HG03565 (cell line): ENCODE results near the gene ATXN1.

Source experiments
- ATAC-seq: cut with Tn5 transposase; IDR thresholded peaks from one replicate; pipeline ENCODE4 v1.9.1; 2021; ENCODE audit warnings: mild to moderate bottlenecking, moderate library complexity; ENCODE audit not compliant: unreplicated experiment

Gene ATXN1

GRCh38 chr6:16683641-16684194 is 77.5 kb downstream of the ATXN1 start:
- no peak for ATAC-seq

GRCh38 chr6:16681260-16681873 is 79.9 kb downstream of the ATXN1 start:
- no peak for ATAC-seq

GRCh38 chr6:16679050-16679449 is 82.2 kb downstream of the ATXN1 start:
- ATAC-seq: no peak

GRCh38 chr6:16677458-16677857 is 83.8 kb downstream of the ATXN1 start:
- no peak for ATAC-seq

- no peak for ATAC-seq
These were observed 84.3 kb downstream of the ATXN1 start for GRCh38 chr6:16676978-16677377.

- ATAC-seq: no peak
These were observed 84.9 kb downstream of the ATXN1 start for GRCh38 chr6:16676376-16676775.

GRCh38 chr6:16674801-16675392 is 86.4 kb downstream of the ATXN1 start:
- no peak for ATAC-seq

GRCh38 chr6:16673011-16673797 is 88.1 kb downstream of the ATXN1 start:
- ATAC-seq: no peak

- no peak for ATAC-seq
These were observed 89.7 kb downstream of the ATXN1 start for GRCh38 chr6:16671302-16672289.

GRCh38 chr6:16670617-16671051 is 90.6 kb downstream of the ATXN1 start:
- peak; percentile 47 for ATAC-seq

GRCh38 chr6:16670183-16670582 is 91.1 kb downstream of the ATXN1 start:
- peak; percentile 31 for ATAC-seq

- peak; percentile 31 for ATAC-seq
These were observed 92.0 kb downstream of the ATXN1 start for GRCh38 chr6:16669227-16669626.

GRCh38 chr6:16667509-16667908 is 93.8 kb downstream of the ATXN1 start:
- no peak for ATAC-seq

- no peak for ATAC-seq
These were observed 95.3 kb downstream of the ATXN1 start for GRCh38 chr6:16665992-16666391.

GRCh38 chr6:16665182-16665581 is 96.1 kb downstream of the ATXN1 start:
- ATAC-seq: no peak

- ATAC-seq: no peak
These were observed 97.4 kb downstream of the ATXN1 start for GRCh38 chr6:16663901-16664300.

- ATAC-seq: no peak
These were observed 101.1 kb downstream of the ATXN1 start for GRCh38 chr6:16660157-16660497.

- no peak for ATAC-seq
These were observed 101.6 kb downstream of the ATXN1 start for GRCh38 chr6:16659466-16660156.

- ATAC-seq: no peak
These were observed 102.8 kb downstream of the ATXN1 start for GRCh38 chr6:16658348-16659034.

- peak; percentile 45 for ATAC-seq
These were observed 103.5 kb downstream of the ATXN1 start for GRCh38 chr6:16657768-16658167.
